HCT116 (cell line): ENCODE data around the gene GCNT4. TPM values are rescaled to one million over a fixed set of nuclear protein-coding genes. Genes with fewer than 3 reads are reported as not detected.

Experiments used
- ATAC-seq: fragments of 200-7000 bp; cut with Tn5 transposase; 2 replicates; pipeline ENCODE4 v1.9.1; 2020; ENCODE audit warnings: mild to moderate bottlenecking, moderate library complexity
- BruUV-seq: library from RNA; stranded (reverse); fragments of 400-500 nt; replicated peaks from 2 replicates; lab custom pipeline; 2021; lab: Mats Ljungman, UMichigan
- CTCF ChIA-PET: fragments of 300-600 bp; sonication (Branson Sonifier 250); formaldehyde crosslinking; loops from one replicate; lab custom pipeline; 2021; ENCODE audit warnings: antibody characterized with exemption; lab: Charles Lee
- POLR2A ChIA-PET: fragments of 300-600, 350-600 bp; sonication (Branson Sonifier 250); formaldehyde crosslinking; loops from one replicate; lab custom pipeline; 2021; ENCODE audit warnings: antibody characterized with exemption; lab: Charles Lee
- RAD21 ChIA-PET, 2 experiments: fragments of 300-600 bp; sonication (Branson Sonifier 250); formaldehyde crosslinking; loops; one replicate each; lab custom pipeline; 2023; ENCODE audit warnings: low total read pairs in 2 of 2; ENCODE audit not compliant: uncharacterized antibody in 2 of 2, unreplicated experiment in 2 of 2, low non-redundant PET in 1 of 2; lab: Charles Lee
- DNase-seq: peaks from one replicate; pipeline ENCODE4 v3.0.0-alpha.2; 2010; ENCODE audit warnings: low read depth, low spot score
- H2AFZ ChIP-seq: fragments of 200-600 bp; shearing (Covaris generic), sonication (generic); 2 replicates; pipeline ENCODE4 v1.6.1; 2017; ENCODE audit warnings: low read depth, mixed run types, mixed read lengths, antibody characterized with exemption, low read length; ENCODE audit not compliant: poor library complexity, severe bottlenecking
- H3K27ac ChIP-seq: 2 replicates; pipeline ENCODE4 v1.5.1; 2012; ENCODE audit warnings: low read depth, low read length
- H3K27me3 ChIP-seq: fragments of 200-600 bp; sonication (generic); 2 replicates; pipeline ENCODE4 v1.6.1; 2016; ENCODE audit warnings: mixed run types, low read length, mixed read lengths; ENCODE audit not compliant: insufficient read depth
- H3K36me3 ChIP-seq, 2 experiments: fragments of 200-500 bp in 1 of 2; fragments of 200-600 bp in 1 of 2; sonication (Bioruptor generic) in 1 of 2; sonication (generic) in 1 of 2; 2 replicates each; pipeline versions ENCODE4 v1.5.1 to v1.6.1; 2014 to 2016; ENCODE audit warnings: low read length in 2 of 2, inconsistent platforms in 1 of 2, mixed read lengths in 1 of 2, mixed run types in 1 of 2; ENCODE audit not compliant: insufficient read depth in 2 of 2, control insufficient read depth in 1 of 2
- H3K4me1 ChIP-seq, 2 experiments: fragments of 200-600 bp in 1 of 2; sonication (generic) in 1 of 2; 2 replicates each; pipeline versions ENCODE4 v1.5.1 to v1.6.1; 2012 to 2017; ENCODE audit warnings: low read length in 2 of 2, inconsistent platforms in 1 of 2, mild to moderate bottlenecking in 1 of 2, mixed read lengths in 1 of 2, mixed run types in 1 of 2, moderate library complexity in 1 of 2; ENCODE audit not compliant: insufficient read depth in 2 of 2, control insufficient read depth in 1 of 2
- H3K4me2 ChIP-seq: fragments of 200-600 bp; sonication (generic); 2 replicates; pipeline ENCODE4 v1.6.1; 2017; ENCODE audit warnings: mixed run types, low read length, mixed read lengths
- H3K4me3 ChIP-seq, 2 experiments: fragments of 200-600 bp in 1 of 2; sonication (generic) in 1 of 2; replicated peaks in 1 of 2; 2 replicates each; pipeline ENCODE4 v1.5.1; 2011 to 2016; ENCODE audit warnings: low read length in 2 of 2, control low read depth in 1 of 2, low read depth in 1 of 2, mild to moderate bottlenecking in 1 of 2, mixed read lengths in 1 of 2, mixed run types in 1 of 2
- H3K79me2 ChIP-seq: fragments of 200-600 bp; sonication (generic); 2 replicates; pipeline ENCODE4 v1.6.1; 2017; ENCODE audit warnings: mild to moderate bottlenecking, mixed run types, low read length, moderate library complexity, mixed read lengths; ENCODE audit not compliant: insufficient read depth
- H3K9ac ChIP-seq: fragments of 200-600 bp; sonication (generic); 2 replicates; pipeline ENCODE4 v1.6.1; 2016; ENCODE audit warnings: low read length, mixed read lengths
- H3K9me2 ChIP-seq: fragments of 200-600 bp; sonication (generic), shearing (Covaris generic); 2 replicates; pipeline ENCODE4 v1.6.1; 2017; ENCODE audit warnings: mixed run types, mild to moderate bottlenecking, moderate library complexity; ENCODE audit not compliant: insufficient read depth
- H3K9me3 ChIP-seq, 2 experiments: fragments of 200-500 bp in 1 of 2; fragments of 200-600 bp in 1 of 2; sonication (Bioruptor generic) in 1 of 2; sonication (generic) in 1 of 2; 2 replicates each; pipeline ENCODE4 v1.6.1; 2014 to 2017; ENCODE audit warnings: low read length in 2 of 2, mixed read lengths in 2 of 2, inconsistent platforms in 1 of 2, low read depth in 1 of 2, mild to moderate bottlenecking in 1 of 2, mixed run types in 1 of 2, moderate library complexity in 1 of 2; ENCODE audit not compliant: control insufficient read depth in 1 of 2, insufficient read depth in 1 of 2
- H4K20me1 ChIP-seq: fragments of 200-600 bp; sonication (generic), shearing (Covaris generic); 2 replicates; pipeline ENCODE4 v1.6.1; 2017; ENCODE audit warnings: mixed run types, mild to moderate bottlenecking, moderate library complexity; ENCODE audit not compliant: insufficient read depth
- CTCF ChIP-seq, 3 experiments: fragments of 200-600 bp in 1 of 3; sonication (generic) in 1 of 3; IDR thresholded peaks in 2 of 3; conservative IDR thresholded peaks in 1 of 3; 2 replicates each; pipeline ENCODE4 v1.5.1; 2012 to 2017; ENCODE audit warnings: low read depth in 2 of 3, low read length in 2 of 3, antibody characterized with exemption in 1 of 3, borderline replicate concordance in 1 of 3, control low read depth in 1 of 3, mild to moderate bottlenecking in 1 of 3, mixed read lengths in 1 of 3, mixed run types in 1 of 3, moderate library complexity in 1 of 3; ENCODE audit not compliant: insufficient read depth in 1 of 3
- EGR1 ChIP-seq: IDR thresholded peaks from 2 replicates; pipeline ENCODE4 v1.6.1; 2012; ENCODE audit warnings: low read depth
- ELF1 ChIP-seq: IDR thresholded peaks from 2 replicates; pipeline ENCODE4 v1.6.1; 2012; ENCODE audit warnings: low read depth, borderline replicate concordance
- FOSL1 ChIP-seq: IDR thresholded peaks from 2 replicates; pipeline ENCODE4 v1.6.1; 2012; ENCODE audit warnings: low read depth
- JUND ChIP-seq: IDR thresholded peaks from 2 replicates; pipeline ENCODE4 v1.6.1; 2012
- MAX ChIP-seq: IDR thresholded peaks from 2 replicates; pipeline ENCODE4 v1.6.1; 2012
- POLR2AphosphoS5 ChIP-seq: IDR thresholded peaks from 2 replicates; pipeline ENCODE4 v1.6.1; 2011; ENCODE audit warnings: mild to moderate bottlenecking, low read depth, low read length, moderate library complexity
- RAD21 ChIP-seq: IDR thresholded peaks from 2 replicates; pipeline ENCODE4 v1.6.1; 2012; ENCODE audit warnings: low read depth, mild to moderate bottlenecking
- REST ChIP-seq: IDR thresholded peaks from 2 replicates; pipeline ENCODE4 v1.6.1; 2012; ENCODE audit warnings: low read depth
- SIN3A ChIP-seq: IDR thresholded peaks from 2 replicates; pipeline ENCODE4 v1.6.1; 2012; ENCODE audit warnings: low read depth
- SRF ChIP-seq: IDR thresholded peaks from 2 replicates; pipeline ENCODE4 v1.6.1; 2012; ENCODE audit warnings: low read depth
- TCF7L2 ChIP-seq: IDR thresholded peaks from 2 replicates; pipeline ENCODE4 v1.7.0; 2011; ENCODE audit warnings: borderline replicate concordance, inconsistent platforms; ENCODE audit not compliant: insufficient read depth, insufficient read length; ENCODE audit errors: extremely low read depth
- YY1 ChIP-seq: IDR thresholded peaks from 2 replicates; pipeline ENCODE4 v1.6.1; 2011; ENCODE audit warnings: low read length, low read depth, moderate library complexity, mild to moderate bottlenecking; ENCODE audit not compliant: insufficient replicate concordance; ENCODE audit errors: extremely low read depth
- ZFX ChIP-seq: fragments of 450-650 bp; IDR thresholded peaks from 2 replicates; pipeline ENCODE4 v1.6.1; 2017
- intact Hi-C: fragments of 100-400 bp; cut with micrococcal nuclease; formaldehyde crosslinking; loops from 2 replicates; pipeline ENCODE4 v1.10.0; 2022
- total RNA-seq: library from RNA; stranded (reverse); gene quantifications from one replicate; pipeline ENCODE4 v1.2.1, GENCODE V29; 2021; ENCODE audit not compliant: unreplicated experiment

GCNT4 gene
- total RNA-seq, 1 experiment from 2014 or later, result 0.07 TPM

GRCh38 chr5:75049456-75050351 is 2.7 kb downstream of the GCNT4 start (continued):
- TF ChIP-seq CTCF (IDR thresholded peaks at IDR 0.05 in 2 of 3, conservative IDR thresholded peaks at IDR 0.05 in 1 of 3; ENCODE audit: borderline replicate concordance in 1 of 3, insufficient read depth in 1 of 3, low read depth in 2 of 3, low read length in 2 of 3) (peak; percentile 64 to 91 (median 90)), TCF7L2 (no peak), POLR2AphosphoS5 (no peak), YY1 (peak; percentile 44), JUND (no peak)

GRCh38 chr5:75048457-75048953 is 3.9 kb downstream of the GCNT4 start:
- POLR2A ChIA-PET, result no interaction called here
- Histone ChIP-seq H3K9me2 (no peaks in the 10 kb centered on the region), H3K27me3 (no peaks in the 10 kb centered on the region), H3K36me3 (no peaks in the 10 kb centered on the region), H3K4me1 (peaks cover 12 to 32% of the 10 kb centered on the region in 2 experiments; a peak in 3 of 4 replicates), H3K9me3 (no peaks in the 10 kb centered on the region), H3K79me2 (no peaks in the 10 kb centered on the region), H3K9ac (no peak overlapping the region), H3K27ac (no peak overlapping the region), H3K4me2 (no peak overlapping the region), H4K20me1 (no peaks in the 10 kb centered on the region), H3K4me3 (no peak overlapping the region), H2AFZ (no peak overlapping the region)
- BruUV-seq, result no TSS peak
- no peak for DNase-seq
- no peak for ATAC-seq
- CTCF ChIA-PET, result interaction anchor here (1.5 to 2.0 kb wide), 2 partner anchors 12 to 113 kb away, joined by 4 to 5 read pairs; no protein-coding TSS in a partner anchor
- intact Hi-C loops, result loop anchor here (5.0 kb wide), 1 partner anchor 289 kb away; the partner anchor contains the start of gene HMGCR
- RAD21 ChIA-PET, result no interaction called here
- TF ChIP-seq POLR2AphosphoS5 (no peak), ZFX (no peak), RAD21 (no peak), CTCF (IDR thresholded peaks at IDR 0.05 in 2 of 3, conservative IDR thresholded peaks at IDR 0.05 in 1 of 3; ENCODE audit: borderline replicate concordance in 1 of 3, insufficient read depth in 1 of 3, low read depth in 2 of 3, low read length in 2 of 3) (no peak), JUND (no peak), SRF (no peak), MAX (no peak), FOSL1 (no peak), SIN3A (no peak), TCF7L2 (no peak), REST (no peak), ELF1 (no peak), EGR1 (no peak)
